ENCODE measurements around the gene MAST2.

DNA sequence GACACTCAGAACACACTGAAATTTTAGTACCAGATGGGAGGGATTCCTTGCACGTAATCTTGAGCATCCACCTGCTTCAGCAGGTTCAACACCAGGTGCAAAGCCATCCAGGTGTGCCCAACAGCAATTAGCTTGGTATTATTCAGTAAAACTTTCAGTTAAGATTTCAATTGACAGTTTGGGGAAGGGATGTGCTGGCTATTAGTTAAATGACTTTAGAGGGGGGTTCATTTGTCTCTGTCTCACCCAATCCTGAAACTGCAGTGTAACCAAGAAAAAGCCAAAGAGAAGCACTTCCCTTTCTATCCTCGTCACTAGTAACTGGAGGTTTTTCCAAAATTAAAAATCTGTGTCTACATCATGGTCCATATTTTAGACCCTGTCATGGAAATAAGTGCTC, 238.1 kb downstream of the MAST2 start:
- TF ChIP-seq CTCF (IDR thresholded peaks at IDR 0.05; ENCODE audit: low read length) (no peak), EZH2 (optimal IDR thresholded peaks at IDR 0.05; ENCODE audit: low read depth, low read length) (no peak), EZH2phosphoT487 (IDR thresholded peaks at IDR 0.05; ENCODE audit: low read length) (no peak)
